ENCODE data around the gene CUX1. TPM values are rescaled to one million over a fixed set of nuclear protein-coding genes. Genes with fewer than 3 reads are reported as not detected.

Gene CUX1
- total RNA-seq, 1 experiment from 2014 or later: 39.6 TPM

DNA sequence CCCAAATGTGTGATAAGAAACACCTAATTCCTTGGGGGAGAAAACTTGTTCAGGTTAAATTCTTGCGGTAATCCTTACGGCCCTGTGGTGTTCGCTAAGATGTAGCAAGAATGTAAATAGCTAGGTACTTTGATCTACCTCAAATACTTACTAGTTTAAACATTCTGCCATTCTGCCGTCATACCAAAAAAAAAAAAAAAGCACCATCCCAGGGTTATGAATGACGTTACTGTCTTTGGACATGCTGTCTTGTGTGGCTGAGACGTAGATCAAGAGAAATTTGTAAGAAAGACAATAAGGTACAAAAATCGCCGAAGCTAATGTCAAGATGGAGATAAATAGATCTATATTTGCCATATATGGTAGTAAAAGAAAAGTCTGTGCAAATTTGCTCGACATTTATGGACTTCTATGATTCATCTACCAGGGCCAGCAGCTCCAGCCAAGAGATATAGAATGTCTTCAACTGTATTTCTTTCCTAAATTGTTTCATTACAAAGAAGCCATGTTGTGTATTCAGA lies 195.6 kb downstream of the CUX1 start:
- no TSS peak for BruUV-seq (replicated peaks)
- no peak overlapping the region for H3K4me2 ChIP-seq (ENCODE audit: low read length)

DNA sequence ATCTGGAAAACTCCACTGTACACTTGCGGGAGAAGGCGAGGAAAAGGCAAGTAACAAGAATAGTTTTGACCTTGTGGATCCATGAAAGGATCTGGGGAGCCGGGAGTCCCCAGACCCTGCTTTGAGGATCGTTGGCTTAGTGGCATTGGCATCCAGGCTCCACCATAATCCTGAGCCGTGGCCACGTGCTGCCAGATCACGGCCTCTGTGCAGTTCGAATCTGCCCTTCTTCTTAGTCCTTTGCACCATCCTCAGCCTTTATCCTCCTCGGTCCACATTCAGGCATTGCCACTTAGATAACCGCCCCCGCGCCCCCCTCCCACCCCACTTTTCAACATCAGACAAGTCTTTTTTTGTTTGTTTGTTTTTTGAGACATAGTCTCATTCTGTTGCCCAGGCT lies 201.4 kb downstream of the CUX1 start:
- Histone ChIP-seq H2AFZ (ENCODE audit: low read length) (no peak overlapping the region), H3K9me2 (replicated peaks; ENCODE audit: low read length) (no peaks in the 10 kb centered on the region), H3K4me1 (ENCODE audit: insufficient read depth, low read length) (no peaks in the 10 kb centered on the region), H3K4me3 (ENCODE audit: low read length) (no peak overlapping the region), H3K27ac (ENCODE audit: low read length) (no peak overlapping the region), H3K4me2 (ENCODE audit: low read length) (no peak overlapping the region), H3K79me2 (ENCODE audit: low read length) (no peaks in the 10 kb centered on the region), H3K27me3 (ENCODE audit: low read length) (no peaks in the 10 kb centered on the region), H3K9me3 (ENCODE audit: low read length) (no peaks in the 10 kb centered on the region), H3K9ac (ENCODE audit: low read length) (no peak overlapping the region), H4K20me1 (ENCODE audit: low read length) (no peaks in the 10 kb centered on the region), H3F3A (ENCODE audit: low read length, unreplicated experiment) (no peaks in the 10 kb centered on the region), H3K36me3 (ENCODE audit: low read depth, low read length) (no peaks in the 10 kb centered on the region)
- ChIA-PET CTCF (no interaction called here), POLR2A (ENCODE audit: unreplicated experiment) (no interaction called here)
- no peak for DNase-seq
- ATAC-seq: no peak
- no TSS peak for BruUV-seq (replicated peaks)
- intact Hi-C loops (cut with micrococcal nuclease): no loop called here
- no peak for TF ChIP-seq EZH2phosphoT487 (IDR thresholded peaks at IDR 0.05; ENCODE audit: borderline replicate concordance, low read length)
- no peak for TF ChIP-seq EZH2 (IDR thresholded peaks at IDR 0.05; ENCODE audit: low read length, unreplicated experiment)
- TF ChIP-seq, protein P1, sequence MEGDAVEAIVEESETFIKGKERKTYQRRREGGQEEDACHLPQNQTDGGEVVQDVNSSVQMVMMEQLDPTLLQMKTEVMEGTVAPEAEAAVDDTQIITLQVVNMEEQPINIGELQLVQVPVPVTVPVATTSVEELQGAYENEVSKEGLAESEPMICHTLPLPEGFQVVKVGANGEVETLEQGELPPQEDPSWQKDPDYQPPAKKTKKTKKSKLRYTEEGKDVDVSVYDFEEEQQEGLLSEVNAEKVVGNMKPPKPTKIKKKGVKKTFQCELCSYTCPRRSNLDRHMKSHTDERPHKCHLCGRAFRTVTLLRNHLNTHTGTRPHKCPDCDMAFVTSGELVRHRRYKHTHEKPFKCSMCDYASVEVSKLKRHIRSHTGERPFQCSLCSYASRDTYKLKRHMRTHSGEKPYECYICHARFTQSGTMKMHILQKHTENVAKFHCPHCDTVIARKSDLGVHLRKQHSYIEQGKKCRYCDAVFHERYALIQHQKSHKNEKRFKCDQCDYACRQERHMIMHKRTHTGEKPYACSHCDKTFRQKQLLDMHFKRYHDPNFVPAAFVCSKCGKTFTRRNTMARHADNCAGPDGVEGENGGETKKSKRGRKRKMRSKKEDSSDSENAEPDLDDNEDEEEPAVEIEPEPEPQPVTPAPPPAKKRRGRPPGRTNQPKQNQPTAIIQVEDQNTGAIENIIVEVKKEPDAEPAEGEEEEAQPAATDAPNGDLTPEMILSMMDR (conservative IDR thresholded peaks at IDR 0.05; ENCODE audit: low read depth, low read length): no peak

More for the DNA sequence above, 195.6 kb downstream of the CUX1 start:
- peaks cover 8% of the 10 kb centered on the region for H3K4me1 ChIP-seq (ENCODE audit: insufficient read depth, low read length)
- H3K4me3 ChIP-seq (ENCODE audit: low read length): no peak overlapping the region
- no peak for ATAC-seq
- intact Hi-C loops (cut with micrococcal nuclease): no loop called here
- H4K20me1 ChIP-seq (ENCODE audit: low read length): no peaks in the 10 kb centered on the region
- no peaks in the 10 kb centered on the region for H3K36me3 ChIP-seq (ENCODE audit: low read depth, low read length)
- ChIA-PET CTCF (no interaction called here), POLR2A (ENCODE audit: unreplicated experiment) (no interaction called here)
- no peaks in the 10 kb centered on the region for H3F3A ChIP-seq (ENCODE audit: low read length, unreplicated experiment)
- H3K79me2 ChIP-seq (ENCODE audit: low read length): no peaks in the 10 kb centered on the region
- no peak for DNase-seq
- H3K27me3 ChIP-seq (ENCODE audit: low read length): no peaks in the 10 kb centered on the region
- H2AFZ ChIP-seq (ENCODE audit: low read length): no peak overlapping the region
- no peaks in the 10 kb centered on the region for H3K9me2 ChIP-seq (replicated peaks; ENCODE audit: low read length)
- no peaks in the 10 kb centered on the region for H3K9me3 ChIP-seq (ENCODE audit: low read length)
- H3K9ac ChIP-seq (ENCODE audit: low read length): no peak overlapping the region
- no peak overlapping the region for H3K27ac ChIP-seq (ENCODE audit: low read length)
- TF ChIP-seq EZH2phosphoT487 (IDR thresholded peaks at IDR 0.05; ENCODE audit: borderline replicate concordance, low read length) (no peak), EZH2 (IDR thresholded peaks at IDR 0.05; ENCODE audit: low read length, unreplicated experiment) (no peak)
- TF ChIP-seq, protein P1 (conservative IDR thresholded peaks at IDR 0.05; ENCODE audit: low read depth, low read length): no peak

DNA sequence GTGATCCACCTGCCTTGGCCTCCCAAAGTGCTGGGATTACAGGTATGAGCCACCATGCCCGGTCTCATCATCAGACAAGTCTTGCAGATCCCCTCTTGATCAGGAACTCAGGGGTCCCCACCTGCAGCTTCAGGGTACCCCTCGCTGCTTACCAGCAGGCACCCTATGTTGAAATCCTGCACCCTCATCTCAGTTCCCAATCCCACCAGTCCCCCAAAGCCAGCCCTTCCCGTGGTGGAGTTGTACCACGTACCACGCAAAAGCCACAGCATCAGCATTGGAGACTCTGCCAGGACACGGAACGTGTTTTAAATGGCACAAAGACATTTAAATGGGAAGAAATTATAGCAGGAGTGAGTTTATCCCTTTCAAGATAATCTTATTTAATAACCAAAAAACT lies 202.0 kb downstream of the CUX1 start:
- POLR2A ChIA-PET (ENCODE audit: unreplicated experiment): no interaction called here
- H4K20me1 ChIP-seq (ENCODE audit: low read length): no peaks in the 10 kb centered on the region
- CTCF ChIA-PET: no interaction called here

More for the DNA sequence above, 202.0 kb downstream of the CUX1 start:
- intact Hi-C loops (cut with micrococcal nuclease): no loop called here
- Histone ChIP-seq H3K79me2 (ENCODE audit: low read length) (no peaks in the 10 kb centered on the region), H2AFZ (ENCODE audit: low read length) (no peak overlapping the region), H3K9me2 (replicated peaks; ENCODE audit: low read length) (no peaks in the 10 kb centered on the region), H3F3A (ENCODE audit: low read length, unreplicated experiment) (no peaks in the 10 kb centered on the region), H3K27me3 (ENCODE audit: low read length) (no peaks in the 10 kb centered on the region), H3K9me3 (ENCODE audit: low read length) (no peaks in the 10 kb centered on the region), H3K4me3 (ENCODE audit: low read length) (no peak overlapping the region), H3K27ac (ENCODE audit: low read length) (no peak overlapping the region), H3K36me3 (ENCODE audit: low read depth, low read length) (no peaks in the 10 kb centered on the region), H3K9ac (ENCODE audit: low read length) (no peak overlapping the region), H3K4me1 (ENCODE audit: insufficient read depth, low read length) (no peaks in the 10 kb centered on the region), H3K4me2 (ENCODE audit: low read length) (no peak overlapping the region)
- TF ChIP-seq EZH2 (IDR thresholded peaks at IDR 0.05; ENCODE audit: low read length, unreplicated experiment) (no peak), EZH2phosphoT487 (IDR thresholded peaks at IDR 0.05; ENCODE audit: borderline replicate concordance, low read length) (no peak)
- TF ChIP-seq, protein P1 (conservative IDR thresholded peaks at IDR 0.05; ENCODE audit: low read depth, low read length): no peak
- BruUV-seq (replicated peaks): no TSS peak
- ATAC-seq: no peak
- no peak for DNase-seq
